ENCODE data around the gene PDGFA. TPM values are rescaled to one million over a fixed set of nuclear protein-coding genes. Genes with fewer than 3 reads are reported as not detected.
"Not testable (repeated sequence)": the region's sequence is repeated elsewhere in the genome, so short reads cannot be mapped to it uniquely, and the experiment has no call there.

PDGFA gene
- total RNA-seq, 1 donor from 2014 or later = 31.2 TPM

GRCh38 chr7:556837-557557 lies 37.4 kb upstream of the PDGFA start:
- DNase-seq (ENCODE audit: extremely low spot score in 2 of 2) = no peak
- no peaks in the 10 kb centered on the region for H3K27me3 ChIP-seq
- intact Hi-C loops (cut with DNase I) = no loop called here
- TF ChIP-seq POLR2AphosphoS5 (IDR thresholded peaks at IDR 0.05; ENCODE audit: insufficient read depth in 1 of 2, low read depth in 1 of 2) (no peak), CTCF (IDR thresholded peaks at IDR 0.05) (no peak), POLR2A (IDR thresholded peaks at IDR 0.05) (no peak)
- no peaks in the 10 kb centered on the region for H3K4me1 ChIP-seq
- no peak overlapping the region for H3K27ac ChIP-seq
- no peak overlapping the region for H3K4me3 ChIP-seq
- H3K9me3 ChIP-seq = no peaks in the 10 kb centered on the region
- H3K36me3 ChIP-seq = no peaks in the 10 kb centered on the region

GRCh38 chr7:556291-556826 lies 36.7 kb upstream of the PDGFA start:
- DNase-seq (ENCODE audit: extremely low spot score in 2 of 2) = no peak
- no peaks in the 10 kb centered on the region for H3K27me3 ChIP-seq
- intact Hi-C loops (cut with DNase I) = no loop called here
- no peaks in the 10 kb centered on the region for H3K9me3 ChIP-seq
- no peak overlapping the region for H3K27ac ChIP-seq
- no peaks in the 10 kb centered on the region for H3K36me3 ChIP-seq
- TF ChIP-seq CTCF (IDR thresholded peaks at IDR 0.05) = no peak
- TF ChIP-seq POLR2A (IDR thresholded peaks at IDR 0.05) = no peak
- no peak for TF ChIP-seq POLR2AphosphoS5 (IDR thresholded peaks at IDR 0.05; ENCODE audit: insufficient read depth in 1 of 2, low read depth in 1 of 2)
- no peaks in the 10 kb centered on the region for H3K4me1 ChIP-seq
- no peak overlapping the region for H3K4me3 ChIP-seq

GRCh38 chr7:555551-556160 lies 36.0 kb upstream of the PDGFA start:
- no peak for TF ChIP-seq POLR2A (IDR thresholded peaks at IDR 0.05)
- Histone ChIP-seq H3K4me3 (no peak overlapping the region), H3K4me1 (no peaks in the 10 kb centered on the region), H3K9me3 (no peaks in the 10 kb centered on the region), H3K27me3 (no peaks in the 10 kb centered on the region), H3K36me3 (no peaks in the 10 kb centered on the region), H3K27ac (no peak overlapping the region)
- no peak for DNase-seq (ENCODE audit: extremely low spot score in 2 of 2)
- intact Hi-C loops (cut with DNase I) = no loop called here

GRCh38 chr7:553636-554111 lies 34.0 kb upstream of the PDGFA start:
- no peak for DNase-seq (ENCODE audit: extremely low spot score in 2 of 2)
- no peaks in the 10 kb centered on the region for H3K4me1 ChIP-seq
- intact Hi-C loops (cut with DNase I) = no loop called here

GRCh38 chr7:552868-553635 lies 33.4 kb upstream of the PDGFA start:
- intact Hi-C loops (cut with DNase I) = no loop called here
- TF ChIP-seq CTCF (IDR thresholded peaks at IDR 0.05) = no peak
- no peak for TF ChIP-seq POLR2A (IDR thresholded peaks at IDR 0.05)
- TF ChIP-seq POLR2AphosphoS5 (IDR thresholded peaks at IDR 0.05; ENCODE audit: insufficient read depth in 1 of 2, low read depth in 1 of 2) = no peak
- DNase-seq (ENCODE audit: extremely low spot score in 2 of 2) = no peak
- no peak overlapping the region for H3K4me3 ChIP-seq
- no peaks in the 10 kb centered on the region for H3K9me3 ChIP-seq
- H3K27ac ChIP-seq = no peak overlapping the region
- H3K27me3 ChIP-seq = no peaks in the 10 kb centered on the region
- no peaks in the 10 kb centered on the region for H3K4me1 ChIP-seq
- no peaks in the 10 kb centered on the region for H3K36me3 ChIP-seq

More at GRCh38 chr7:553636-554111, 34.0 kb upstream of the PDGFA start:
- no peaks in the 10 kb centered on the region for H3K36me3 ChIP-seq
- H3K27me3 ChIP-seq = no peaks in the 10 kb centered on the region
- no peaks in the 10 kb centered on the region for H3K9me3 ChIP-seq
- H3K27ac ChIP-seq = no peak overlapping the region
- no peak for TF ChIP-seq POLR2A (IDR thresholded peaks at IDR 0.05)
- no peak for TF ChIP-seq POLR2AphosphoS5 (IDR thresholded peaks at IDR 0.05; ENCODE audit: insufficient read depth in 1 of 2, low read depth in 1 of 2)
- H3K4me3 ChIP-seq = no peak overlapping the region

- H3K27ac ChIP-seq; H3K36me3 ChIP-seq; intact Hi-C loops (cut with DNase I); H3K9me3 ChIP-seq; H3K4me1 ChIP-seq; DNase-seq (ENCODE audit: extremely low spot score in 2 of 2); H3K27me3 ChIP-seq; H3K4me3 ChIP-seq: not testable (repeated sequence)
Observed at GRCh38 chr7:552151-552867, 32.7 kb upstream of the PDGFA start.

GRCh38 chr7:551615-551970 lies 31.9 kb upstream of the PDGFA start:
- DNase-seq (ENCODE audit: extremely low spot score in 2 of 2); H3K27me3 ChIP-seq; H3K27ac ChIP-seq; H3K4me3 ChIP-seq; H3K36me3 ChIP-seq; H3K9me3 ChIP-seq; intact Hi-C loops (cut with DNase I); H3K4me1 ChIP-seq: not testable (repeated sequence)
